Chondrocyte (in vitro differentiated cells): ENCODE results near the gene PAFAH1B1. TPM values are rescaled to one million over a fixed set of nuclear protein-coding genes. Genes with fewer than 3 reads are reported as not detected.

Experiments
- DNase-seq: peaks from one replicate; pipeline ENCODE4 v3.0.0; 2021; ENCODE audit warnings: mixed read lengths, low spot score
- H3K27ac Mint-ChIP-seq: one replicate; pipeline ENCODE4 v1.8.0; 2021; ENCODE audit warnings: mild to moderate bottlenecking, moderate library complexity, mixed read lengths; ENCODE audit not compliant: unreplicated experiment
- H3K27me3 Mint-ChIP-seq: 2 replicates; pipeline ENCODE4 v1.8.0; 2021; ENCODE audit warnings: low read depth, mixed read lengths
- H3K36me3 Mint-ChIP-seq: 2 replicates; pipeline ENCODE4 v1.8.0; 2021; ENCODE audit warnings: low read depth, mixed read lengths
- H3K4me1 Mint-ChIP-seq: 2 replicates; pipeline ENCODE4 v1.8.0; 2021; ENCODE audit warnings: low read depth, mild to moderate bottlenecking, mixed read lengths
- H3K4me3 Mint-ChIP-seq: one replicate; pipeline ENCODE4 v1.8.0; 2021; ENCODE audit warnings: mild to moderate bottlenecking, moderate library complexity, mixed read lengths; ENCODE audit not compliant: unreplicated experiment
- H3K9me3 Mint-ChIP-seq: 2 replicates; pipeline ENCODE4 v1.8.0; 2021; ENCODE audit warnings: low read depth, mixed read lengths
- total RNA-seq: library from RNA; stranded (reverse); gene quantifications from 3 replicates; pipeline ENCODE4 v1.2.1, GENCODE V29; 2021
- TF ChIP-seq, protein P1 (sequence below): fragments of 200-600 bp; sonication (generic); IDR thresholded peaks from 2 replicates; pipeline ENCODE4 v1.5.0; 2021; ENCODE audit warnings: antibody characterized with exemption, mild to moderate bottlenecking, moderate library complexity

PAFAH1B1 gene
- total RNA-seq, 1 donor from 2014 or later = 151 TPM

DNA sequence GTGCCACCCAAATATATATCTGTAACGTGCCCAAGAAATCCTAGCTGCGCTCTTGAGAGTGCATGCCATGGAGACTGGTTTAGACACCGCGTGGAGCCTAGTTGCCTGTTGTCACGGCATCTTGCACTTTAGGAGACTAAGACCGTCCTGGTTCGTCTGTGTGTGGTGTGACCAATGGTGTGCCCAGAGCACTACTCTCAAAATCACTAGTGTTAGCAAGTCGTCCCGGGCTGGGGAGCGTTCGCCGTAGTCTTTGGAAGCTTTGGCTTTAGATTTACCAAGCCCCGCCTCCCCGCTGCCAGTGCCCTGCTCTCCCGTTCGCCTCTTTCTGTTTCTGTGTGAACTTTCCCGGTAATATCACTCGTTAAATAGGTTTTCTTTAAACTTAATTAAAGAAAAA, 91.1 kb downstream of the PAFAH1B1 start:
- H3K36me3 Mint-ChIP-seq = peaks cover 32% of the 10 kb centered on the region
- no peak overlapping the region for H3K4me3 Mint-ChIP-seq
- peak; percentile 64 for DNase-seq
- TF ChIP-seq, protein P1, sequence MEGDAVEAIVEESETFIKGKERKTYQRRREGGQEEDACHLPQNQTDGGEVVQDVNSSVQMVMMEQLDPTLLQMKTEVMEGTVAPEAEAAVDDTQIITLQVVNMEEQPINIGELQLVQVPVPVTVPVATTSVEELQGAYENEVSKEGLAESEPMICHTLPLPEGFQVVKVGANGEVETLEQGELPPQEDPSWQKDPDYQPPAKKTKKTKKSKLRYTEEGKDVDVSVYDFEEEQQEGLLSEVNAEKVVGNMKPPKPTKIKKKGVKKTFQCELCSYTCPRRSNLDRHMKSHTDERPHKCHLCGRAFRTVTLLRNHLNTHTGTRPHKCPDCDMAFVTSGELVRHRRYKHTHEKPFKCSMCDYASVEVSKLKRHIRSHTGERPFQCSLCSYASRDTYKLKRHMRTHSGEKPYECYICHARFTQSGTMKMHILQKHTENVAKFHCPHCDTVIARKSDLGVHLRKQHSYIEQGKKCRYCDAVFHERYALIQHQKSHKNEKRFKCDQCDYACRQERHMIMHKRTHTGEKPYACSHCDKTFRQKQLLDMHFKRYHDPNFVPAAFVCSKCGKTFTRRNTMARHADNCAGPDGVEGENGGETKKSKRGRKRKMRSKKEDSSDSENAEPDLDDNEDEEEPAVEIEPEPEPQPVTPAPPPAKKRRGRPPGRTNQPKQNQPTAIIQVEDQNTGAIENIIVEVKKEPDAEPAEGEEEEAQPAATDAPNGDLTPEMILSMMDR = no peak
- H3K27me3 Mint-ChIP-seq = no peaks in the 10 kb centered on the region
- peaks cover 34% of the 10 kb centered on the region for H3K4me1 Mint-ChIP-seq
- no peaks in the 10 kb centered on the region for H3K9me3 Mint-ChIP-seq
- no peak overlapping the region for H3K27ac Mint-ChIP-seq

DNA sequence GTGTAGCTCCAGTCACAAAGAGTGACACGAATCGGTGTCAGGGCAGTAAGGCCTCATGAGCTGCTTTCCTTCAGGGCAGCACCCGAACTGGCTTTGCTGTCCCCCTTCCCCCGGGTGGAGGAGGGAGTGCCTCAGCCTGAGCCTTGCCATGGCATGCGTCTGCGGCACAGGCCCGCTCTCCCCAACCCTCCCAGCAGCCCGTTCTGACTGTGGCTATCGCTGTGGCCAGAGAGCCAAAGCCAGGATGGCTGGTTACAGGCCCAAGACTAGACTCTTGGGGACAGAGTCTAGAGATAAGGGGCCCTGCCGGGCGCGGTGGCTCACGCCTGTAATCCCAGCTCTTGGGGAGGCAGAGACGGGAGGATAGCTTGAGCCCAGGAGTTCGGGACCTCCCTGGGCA, 92.2 kb downstream of the PAFAH1B1 start:
- no peak overlapping the region for H3K4me3 Mint-ChIP-seq
- TF ChIP-seq, protein P1 = no peak
- H3K9me3 Mint-ChIP-seq = no peaks in the 10 kb centered on the region
- peak; percentile 79 for DNase-seq
- peaks cover 24% of the 10 kb centered on the region for H3K36me3 Mint-ChIP-seq
- no peak overlapping the region for H3K27ac Mint-ChIP-seq
- H3K4me1 Mint-ChIP-seq = peaks cover 34% of the 10 kb centered on the region
- H3K27me3 Mint-ChIP-seq = no peaks in the 10 kb centered on the region

DNA sequence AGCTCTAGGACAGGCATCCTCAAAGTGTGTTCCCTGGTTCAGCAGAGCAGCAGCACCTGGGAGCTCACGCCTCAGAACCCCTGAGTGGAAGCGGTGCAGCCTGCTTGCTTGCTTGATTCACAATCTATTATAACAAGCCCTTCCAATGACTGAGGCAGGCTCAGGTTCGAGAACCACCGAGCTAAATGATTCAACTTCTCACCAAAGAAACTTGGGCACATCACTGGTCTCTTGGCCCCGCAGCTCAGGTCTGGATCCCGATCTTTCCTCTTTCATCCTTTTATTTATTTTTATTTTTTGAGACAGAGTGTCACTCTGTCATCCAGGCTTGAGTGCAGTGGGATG, 93.6 kb downstream of the PAFAH1B1 start:
- peak; percentile 53 for DNase-seq
- H3K27ac Mint-ChIP-seq = peak overlapping the region; percentile 75
- H3K27me3 Mint-ChIP-seq = no peaks in the 10 kb centered on the region
- H3K4me1 Mint-ChIP-seq = peaks cover 21% of the 10 kb centered on the region
- H3K4me3 Mint-ChIP-seq = no peak overlapping the region
- peaks cover 16% of the 10 kb centered on the region for H3K36me3 Mint-ChIP-seq
- no peaks in the 10 kb centered on the region for H3K9me3 Mint-ChIP-seq
- TF ChIP-seq, protein P1 = no peak

DNA sequence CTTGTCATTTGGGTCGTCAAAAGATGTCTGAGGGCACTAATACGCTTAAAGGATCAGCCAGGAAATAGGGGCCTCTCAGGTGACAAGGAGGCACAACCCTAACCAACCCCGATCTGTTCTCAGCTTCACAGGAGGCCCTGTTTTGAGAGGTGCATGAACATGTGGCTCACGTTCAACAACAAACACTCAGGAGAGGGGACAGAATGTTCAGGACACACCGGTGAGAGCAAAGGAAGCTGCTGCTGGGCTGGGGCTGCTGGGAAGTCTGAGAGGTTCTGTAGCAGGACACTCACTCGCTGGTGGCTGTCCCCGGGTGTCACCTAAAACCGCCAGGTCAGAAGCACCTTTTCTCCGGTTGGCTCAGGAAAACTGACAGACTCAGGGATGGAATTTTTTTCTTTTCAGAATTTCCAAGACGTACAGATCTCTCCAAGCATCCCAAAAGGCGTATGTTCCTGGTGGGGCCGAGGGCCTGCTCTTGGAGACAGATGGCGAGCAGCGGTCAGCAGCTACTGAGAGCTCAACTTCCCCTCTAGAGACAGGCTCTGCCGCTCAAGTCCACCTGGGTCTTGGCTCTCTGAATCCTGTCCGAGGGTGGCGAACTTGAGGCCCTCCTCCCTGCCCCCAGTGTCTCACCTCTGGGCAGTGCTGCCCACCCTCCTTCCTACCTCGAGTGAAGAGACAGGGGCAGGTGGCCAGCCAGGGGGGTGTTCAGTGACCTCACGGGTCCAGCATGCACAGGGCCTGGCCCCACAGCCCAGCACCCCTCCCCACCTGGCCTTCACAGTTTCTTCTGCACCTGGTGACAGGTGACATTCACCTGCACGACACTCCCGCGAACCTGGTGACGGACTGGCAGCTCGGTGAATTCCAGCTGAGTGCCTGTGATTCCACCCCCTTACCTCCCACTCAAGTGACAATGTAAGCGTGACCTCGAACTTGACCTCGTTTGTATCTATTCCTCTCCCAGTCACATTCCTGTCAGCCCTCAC, 95.2 kb downstream of the PAFAH1B1 start:
- peak; percentile 84 for DNase-seq
- H3K27ac Mint-ChIP-seq = peak overlapping the region; percentile 57
- TF ChIP-seq, protein P1 = no peak
- H3K36me3 Mint-ChIP-seq = peaks cover 9% of the 10 kb centered on the region
- H3K27me3 Mint-ChIP-seq = no peaks in the 10 kb centered on the region
- no peaks in the 10 kb centered on the region for H3K9me3 Mint-ChIP-seq
- H3K4me3 Mint-ChIP-seq = no peak overlapping the region
- peaks cover 13% of the 10 kb centered on the region for H3K4me1 Mint-ChIP-seq

DNA sequence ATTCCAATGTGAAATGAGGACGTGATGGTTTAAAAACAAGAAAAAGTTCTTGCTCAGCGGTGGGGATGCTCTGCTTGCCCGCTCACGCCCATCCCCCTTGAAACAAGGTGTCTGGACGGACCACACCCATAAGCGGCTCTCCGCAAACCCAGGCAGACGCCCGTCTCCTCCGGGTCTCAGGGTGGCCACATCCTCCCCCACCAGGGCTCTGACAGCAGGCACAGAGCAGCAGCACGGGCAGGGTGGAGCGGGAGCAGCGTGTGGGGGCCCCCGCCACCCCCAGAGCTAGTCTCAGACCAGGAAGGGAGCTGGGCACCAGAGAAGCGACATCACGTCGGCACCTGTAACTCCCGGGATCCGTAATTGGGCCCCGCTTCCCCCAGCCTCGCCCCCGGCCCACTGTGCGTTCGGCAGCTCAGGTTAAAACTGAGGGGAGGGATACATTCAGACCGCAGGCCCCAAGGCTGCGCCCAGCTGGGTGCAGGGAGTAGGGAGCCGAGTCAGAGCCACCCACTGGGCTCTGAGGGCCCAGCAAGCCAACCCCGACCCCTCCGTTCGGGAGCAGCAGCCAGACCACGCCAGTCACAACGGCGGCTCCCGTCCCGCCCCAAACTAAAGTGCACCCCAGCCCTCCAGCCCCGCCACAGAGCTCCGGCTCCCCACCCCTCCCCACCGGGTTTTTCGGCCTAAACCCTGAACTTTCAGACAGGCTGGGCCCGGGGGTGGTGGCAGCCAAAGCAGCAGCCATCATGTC, 96.1 kb downstream of the PAFAH1B1 start:
- peak overlapping the region; percentile 54 for H3K27ac Mint-ChIP-seq
- TF ChIP-seq, protein P1 = no peak
- no peak overlapping the region for H3K4me3 Mint-ChIP-seq
- peaks cover 1% of the 10 kb centered on the region for H3K36me3 Mint-ChIP-seq
- H3K4me1 Mint-ChIP-seq = peaks cover 13% of the 10 kb centered on the region
- H3K27me3 Mint-ChIP-seq = no peaks in the 10 kb centered on the region
- DNase-seq = peak; percentile 75
- no peaks in the 10 kb centered on the region for H3K9me3 Mint-ChIP-seq
